ENCODE measurements around the gene SYT5.

The SYT5 gene

DNA sequence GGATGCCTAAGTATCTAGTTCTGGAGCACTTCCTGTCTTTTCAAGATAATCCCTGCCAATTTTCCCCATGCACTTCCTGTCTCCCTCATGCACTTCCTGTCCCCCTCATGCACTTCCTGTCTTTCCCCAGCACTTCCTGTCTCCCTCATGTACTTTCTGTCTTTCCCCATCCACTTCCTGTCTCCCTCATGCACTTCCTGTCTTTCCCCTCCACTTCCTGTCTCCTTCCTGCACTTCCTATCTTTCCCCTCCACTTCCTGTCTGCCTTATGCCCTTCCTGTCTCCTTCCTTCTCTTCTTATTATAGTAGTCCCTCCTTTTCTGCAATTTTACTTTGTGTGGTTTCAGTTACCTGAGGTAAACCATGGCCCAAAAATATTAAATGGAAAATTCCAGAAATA, 28.1 kb downstream of the SYT5 start:
- TF ChIP-seq, protein P1, sequence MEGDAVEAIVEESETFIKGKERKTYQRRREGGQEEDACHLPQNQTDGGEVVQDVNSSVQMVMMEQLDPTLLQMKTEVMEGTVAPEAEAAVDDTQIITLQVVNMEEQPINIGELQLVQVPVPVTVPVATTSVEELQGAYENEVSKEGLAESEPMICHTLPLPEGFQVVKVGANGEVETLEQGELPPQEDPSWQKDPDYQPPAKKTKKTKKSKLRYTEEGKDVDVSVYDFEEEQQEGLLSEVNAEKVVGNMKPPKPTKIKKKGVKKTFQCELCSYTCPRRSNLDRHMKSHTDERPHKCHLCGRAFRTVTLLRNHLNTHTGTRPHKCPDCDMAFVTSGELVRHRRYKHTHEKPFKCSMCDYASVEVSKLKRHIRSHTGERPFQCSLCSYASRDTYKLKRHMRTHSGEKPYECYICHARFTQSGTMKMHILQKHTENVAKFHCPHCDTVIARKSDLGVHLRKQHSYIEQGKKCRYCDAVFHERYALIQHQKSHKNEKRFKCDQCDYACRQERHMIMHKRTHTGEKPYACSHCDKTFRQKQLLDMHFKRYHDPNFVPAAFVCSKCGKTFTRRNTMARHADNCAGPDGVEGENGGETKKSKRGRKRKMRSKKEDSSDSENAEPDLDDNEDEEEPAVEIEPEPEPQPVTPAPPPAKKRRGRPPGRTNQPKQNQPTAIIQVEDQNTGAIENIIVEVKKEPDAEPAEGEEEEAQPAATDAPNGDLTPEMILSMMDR (conservative IDR thresholded peaks at IDR 0.05; ENCODE audit: low read depth, low read length), result no peak
- H3K4me3 ChIP-seq (ENCODE audit: low read depth, low read length), result no peak overlapping the region
- no peak for DNase-seq (ENCODE audit: low read depth)

DNA sequence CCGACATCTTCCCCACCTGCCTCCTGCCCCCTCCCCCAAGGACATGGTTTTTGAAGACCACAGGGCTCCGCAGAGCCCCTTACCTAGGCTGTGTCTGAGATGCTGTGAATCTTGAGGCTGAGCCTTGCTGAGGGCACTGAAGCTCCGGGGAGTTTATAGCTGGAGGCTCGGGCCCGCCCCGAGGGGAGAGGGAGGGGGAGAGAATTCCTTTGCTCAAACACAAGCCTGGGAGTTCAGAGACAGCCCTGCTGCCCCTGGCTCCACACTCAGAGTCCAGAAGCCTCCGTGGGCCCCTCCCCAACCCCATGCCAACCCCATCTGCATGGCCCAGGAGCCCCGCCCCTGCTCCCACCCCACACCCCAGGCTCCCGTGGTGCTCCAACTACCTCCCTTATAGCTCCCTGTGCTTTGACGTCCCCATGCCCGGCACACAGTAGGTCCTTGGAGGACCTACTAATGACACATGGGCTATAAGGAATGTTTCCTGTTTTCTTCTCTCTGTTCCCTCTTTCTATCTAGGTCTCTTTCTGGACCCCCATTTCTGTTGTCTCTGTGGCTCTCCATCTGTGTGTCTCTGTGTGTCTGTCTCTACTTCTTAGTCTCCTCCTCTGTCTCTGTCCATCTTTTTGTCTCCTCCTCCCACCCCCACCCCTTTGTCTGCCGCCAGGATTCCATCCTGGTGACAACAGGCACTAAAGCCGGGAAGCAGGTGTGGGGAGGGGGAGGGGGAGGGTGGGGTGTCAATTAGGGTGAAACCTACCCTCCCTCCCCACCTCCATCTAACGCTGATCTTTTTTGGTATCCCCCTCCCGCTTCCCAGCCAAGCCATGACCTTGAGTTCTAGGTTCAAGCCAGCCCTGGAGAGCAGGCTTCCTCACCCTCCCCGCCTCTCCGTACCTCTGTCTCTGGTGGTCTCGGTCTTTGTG, 30.7 kb downstream of the SYT5 start, which contains the start of gene TNNT1:
TNNT1 (minus strand) TSS at position 129 of the 926 bp plus-strand sequence. CDS start 2,049 bp downstream, outside the sequence.
- DNase-seq (ENCODE audit: low read depth), result no peak
- H3K4me3 ChIP-seq (ENCODE audit: low read depth, low read length), result no peak within 1 kb of the TSS
- TF ChIP-seq, protein P1 (conservative IDR thresholded peaks at IDR 0.05; ENCODE audit: low read depth, low read length), result no peak

DNA sequence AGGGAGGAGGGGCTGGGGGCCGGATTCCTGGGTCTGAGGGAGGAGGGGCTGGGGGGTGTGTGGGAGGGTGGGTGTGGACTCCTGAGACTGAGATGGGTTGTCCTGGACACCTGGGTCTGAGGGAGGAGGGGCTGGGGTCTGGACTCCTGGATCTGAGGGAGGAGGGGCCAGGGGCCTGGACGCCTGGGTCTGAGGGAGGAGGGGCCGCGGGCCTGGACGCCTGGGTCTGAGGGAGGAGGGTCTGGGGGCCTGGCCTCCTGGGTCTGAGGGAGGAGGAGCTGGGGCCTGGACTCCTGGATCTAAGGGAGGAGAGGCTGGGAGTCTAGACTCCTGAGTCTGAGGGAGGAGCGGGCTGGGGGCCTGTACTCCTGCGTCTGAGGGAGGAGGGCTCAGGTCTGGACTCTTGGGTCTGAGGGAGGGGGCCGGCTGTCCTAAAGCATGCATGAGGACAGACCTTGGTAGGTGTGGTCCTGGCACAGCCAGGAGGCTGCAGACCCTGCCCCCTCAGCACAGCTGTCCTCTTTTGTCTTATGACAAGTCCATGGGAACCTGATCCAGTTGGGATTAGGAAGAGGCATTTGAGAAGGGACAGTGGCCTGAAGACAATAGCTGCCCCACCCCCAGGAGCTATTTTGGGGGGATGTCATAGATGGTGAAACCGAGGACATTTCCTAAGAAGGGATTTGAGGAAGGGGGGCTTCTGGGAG, 32.4 kb downstream of the SYT5 start:
- DNase-seq (ENCODE audit: low read depth), result no peak
- TF ChIP-seq, protein P1 (conservative IDR thresholded peaks at IDR 0.05; ENCODE audit: low read depth, low read length), result no peak
- H3K4me3 ChIP-seq (ENCODE audit: low read depth, low read length), result no peak overlapping the region

DNA sequence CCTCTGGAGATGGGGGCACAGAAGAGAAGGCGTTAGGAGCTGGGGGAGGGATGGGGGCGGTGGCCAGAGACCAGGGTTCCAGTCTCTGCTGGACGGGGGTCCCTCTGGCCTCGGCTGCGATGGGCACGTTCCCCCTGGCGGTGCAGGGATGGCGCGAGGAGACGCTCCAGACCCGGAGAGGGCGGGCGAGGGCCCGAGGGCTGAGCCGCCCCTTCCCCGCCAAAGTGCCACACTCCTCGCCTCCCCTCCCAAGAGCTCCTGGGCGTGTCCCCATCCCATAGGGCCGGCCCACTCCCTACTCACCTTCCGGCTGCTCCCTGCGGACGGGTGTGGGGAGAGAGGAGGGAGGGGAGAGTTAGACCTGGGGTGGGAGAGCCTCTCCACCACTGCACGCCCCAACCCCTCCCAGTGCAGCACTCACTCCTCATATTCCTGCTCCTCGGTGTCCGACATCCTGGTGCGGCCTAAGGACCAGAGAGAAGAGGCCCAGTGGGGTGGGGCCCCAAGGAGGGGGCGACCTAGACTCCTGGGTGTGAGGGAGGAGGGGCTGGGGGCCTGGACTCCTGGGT, 33.3 kb downstream of the SYT5 start:
- no peak for DNase-seq (ENCODE audit: low read depth)
- TF ChIP-seq, protein P1 (conservative IDR thresholded peaks at IDR 0.05; ENCODE audit: low read depth, low read length), result no peak

DNA sequence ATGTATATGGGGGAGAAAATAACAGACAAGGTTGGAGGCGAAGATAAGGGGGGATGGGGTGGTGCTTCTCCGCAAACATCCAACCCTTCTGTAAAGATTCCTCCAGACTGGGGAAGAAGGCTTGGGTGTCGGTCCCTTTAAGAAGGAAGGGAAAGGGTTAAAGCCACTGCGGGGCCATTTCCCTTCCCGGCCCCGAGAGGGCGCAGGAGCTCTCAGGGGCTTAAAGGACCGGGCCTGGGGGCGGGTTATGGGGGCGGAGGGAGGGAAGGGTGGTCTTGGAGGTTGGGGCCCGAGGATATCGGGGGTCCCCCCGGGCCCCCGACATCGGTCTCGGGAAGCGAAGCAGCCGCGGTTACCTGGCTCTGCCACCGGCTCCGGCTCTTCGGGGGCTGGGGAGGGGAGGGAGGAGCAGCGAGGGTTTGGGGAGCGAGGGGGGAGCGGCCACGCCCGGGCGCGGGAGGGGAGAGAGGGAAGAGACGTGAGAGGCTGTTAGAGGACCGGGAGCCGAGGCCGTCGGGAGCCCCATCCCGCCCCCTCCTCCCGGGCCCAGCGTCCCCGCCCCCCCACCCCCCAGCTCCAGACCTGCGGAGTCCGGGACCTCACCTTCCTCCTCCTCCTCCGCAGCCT, 33.9 kb downstream of the SYT5 start:
- TF ChIP-seq, protein P1 (conservative IDR thresholded peaks at IDR 0.05; ENCODE audit: low read depth, low read length), result peak; percentile 62

More for the DNA sequence above, 33.3 kb downstream of the SYT5 start:
- no peak overlapping the region for H3K4me3 ChIP-seq (ENCODE audit: low read depth, low read length)

DNA sequence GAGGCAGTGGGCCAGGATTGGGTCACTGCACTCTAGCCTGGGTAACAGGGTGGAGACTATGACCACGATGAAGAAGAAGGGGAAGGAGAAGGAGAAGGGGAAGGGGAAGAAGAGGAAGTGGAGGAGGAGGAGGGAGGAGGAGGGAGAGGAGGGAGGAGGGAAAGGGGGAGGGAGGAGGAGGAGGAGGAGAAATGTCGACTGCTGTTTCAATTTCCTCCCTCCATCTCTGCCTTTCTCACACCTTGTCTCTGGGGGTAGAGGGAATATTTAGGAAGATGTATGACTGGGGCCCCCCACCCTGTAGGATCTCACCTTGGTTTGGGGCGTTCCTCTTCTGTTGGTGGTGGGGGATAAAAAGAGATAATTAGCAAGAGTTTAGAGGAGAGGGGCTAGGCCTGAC, 34.9 kb downstream of the SYT5 start:
- TF ChIP-seq, protein P1 (conservative IDR thresholded peaks at IDR 0.05; ENCODE audit: low read depth, low read length), result no peak
- no peak for DNase-seq (ENCODE audit: low read depth)
- no peak overlapping the region for H3K4me3 ChIP-seq (ENCODE audit: low read depth, low read length)

More for the DNA sequence above, 33.9 kb downstream of the SYT5 start:
- no peak for DNase-seq (ENCODE audit: low read depth)
- H3K4me3 ChIP-seq (ENCODE audit: low read depth, low read length), result no peak overlapping the region
